Lower leg skin (tissue), 3 donors: Measurements from ENCODE around the gene RPA1.

ENCODE experiments used
- POLR2A ChIP-seq, 2 donors: fragments of 450-650 bp; IDR thresholded peaks; one replicate each; pipeline ENCODE4 v1.6.1; 2016 to 2017; ENCODE audit warnings: antibody characterized with exemption in 2 of 2, mild to moderate bottlenecking in 1 of 2, moderate library complexity in 1 of 2
- TF ChIP-seq, protein P1 (sequence below), 3 donors: fragments of 450-650 bp; IDR thresholded peaks; one replicate each; pipeline ENCODE4 v1.5.1; 2016; ENCODE audit warnings: antibody characterized with exemption in 3 of 3, mild to moderate bottlenecking in 3 of 3, moderate library complexity in 2 of 3

DNA sequence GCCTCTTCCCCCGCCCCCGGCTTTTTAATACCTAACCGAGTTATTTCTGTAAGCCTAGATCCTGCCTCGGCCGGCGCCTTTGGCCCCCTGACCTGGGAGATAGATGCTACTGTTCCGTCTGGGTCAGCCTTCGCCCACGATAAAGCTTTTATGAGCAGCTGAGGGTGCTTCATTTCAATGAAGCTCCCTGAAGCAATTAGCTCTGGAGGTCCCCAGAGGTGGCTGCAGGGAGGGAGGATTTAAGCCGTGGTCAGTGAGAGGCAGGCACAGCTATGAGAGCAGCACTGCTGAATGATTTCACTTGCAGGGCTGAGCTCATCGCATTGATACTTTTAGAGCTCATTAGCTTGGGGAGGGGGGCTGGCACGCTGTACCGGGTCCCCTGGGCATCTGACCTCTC is 89.4 kb downstream of the RPA1 start:
- TF ChIP-seq, protein P1, sequence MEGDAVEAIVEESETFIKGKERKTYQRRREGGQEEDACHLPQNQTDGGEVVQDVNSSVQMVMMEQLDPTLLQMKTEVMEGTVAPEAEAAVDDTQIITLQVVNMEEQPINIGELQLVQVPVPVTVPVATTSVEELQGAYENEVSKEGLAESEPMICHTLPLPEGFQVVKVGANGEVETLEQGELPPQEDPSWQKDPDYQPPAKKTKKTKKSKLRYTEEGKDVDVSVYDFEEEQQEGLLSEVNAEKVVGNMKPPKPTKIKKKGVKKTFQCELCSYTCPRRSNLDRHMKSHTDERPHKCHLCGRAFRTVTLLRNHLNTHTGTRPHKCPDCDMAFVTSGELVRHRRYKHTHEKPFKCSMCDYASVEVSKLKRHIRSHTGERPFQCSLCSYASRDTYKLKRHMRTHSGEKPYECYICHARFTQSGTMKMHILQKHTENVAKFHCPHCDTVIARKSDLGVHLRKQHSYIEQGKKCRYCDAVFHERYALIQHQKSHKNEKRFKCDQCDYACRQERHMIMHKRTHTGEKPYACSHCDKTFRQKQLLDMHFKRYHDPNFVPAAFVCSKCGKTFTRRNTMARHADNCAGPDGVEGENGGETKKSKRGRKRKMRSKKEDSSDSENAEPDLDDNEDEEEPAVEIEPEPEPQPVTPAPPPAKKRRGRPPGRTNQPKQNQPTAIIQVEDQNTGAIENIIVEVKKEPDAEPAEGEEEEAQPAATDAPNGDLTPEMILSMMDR (IDR thresholded peaks at IDR 0.05) = no peak
- TF ChIP-seq POLR2A (IDR thresholded peaks at IDR 0.05) = no peak
